SK-N-SH treated with all-trans-retinoic acid at 6 μM for 48 hours (cell line): ENCODE data around the gene FOXK1.
"Not testable (repeated sequence)": the region's sequence is repeated elsewhere in the genome, so short reads cannot be mapped to it uniquely, and the experiment has no call there.

Experiments used
- ATAC-seq: fragments of 200-7000 bp; cut with Tn5 transposase; 3 replicates; pipeline ENCODE4 v1.9.1; 2020; ENCODE audit warnings: mild to moderate bottlenecking, moderate library complexity
- ARNTL ChIP-seq: fragments of 450-650 bp; formaldehyde crosslinking; IDR thresholded peaks from 2 replicates; pipeline ENCODE4 v1.5.0; 2020; ENCODE audit warnings: low read depth, mild to moderate bottlenecking, moderate library complexity, borderline replicate concordance
- CSDC2 ChIP-seq: fragments of 250-450 bp; sonication (Bioruptor Pico); IDR thresholded peaks from 2 replicates; pipeline ENCODE4 v1.5.0; 2020; ENCODE audit warnings: mild to moderate bottlenecking, moderate library complexity
- GLIS3 ChIP-seq: fragments of 250-450 bp; sonication (Bioruptor Pico); IDR thresholded peaks from 2 replicates; pipeline ENCODE4 v1.5.0; 2020; ENCODE audit warnings: mild to moderate bottlenecking, moderate library complexity
- OSR1 ChIP-seq: fragments of 250-450 bp; sonication (Bioruptor Pico); IDR thresholded peaks from 2 replicates; pipeline ENCODE4 v1.8.0; 2022; ENCODE audit warnings: moderate library complexity, mild to moderate bottlenecking, inconsistent platforms
- PPARA ChIP-seq: fragments of 250-450 bp; sonication (Bioruptor Pico); IDR thresholded peaks from 2 replicates; pipeline ENCODE4 v1.5.0; 2020; ENCODE audit warnings: mild to moderate bottlenecking, borderline replicate concordance
- RARB ChIP-seq: fragments of 250-450 bp; sonication (Bioruptor Pico); IDR thresholded peaks from 2 replicates; pipeline ENCODE4 v1.8.0; 2021; ENCODE audit warnings: mild to moderate bottlenecking, moderate library complexity
- TCF4 ChIP-seq: fragments of 250-450 bp; sonication (Bioruptor Pico); IDR thresholded peaks from 2 replicates; pipeline ENCODE4 v1.8.0; 2021; ENCODE audit warnings: mild to moderate bottlenecking, moderate library complexity, borderline replicate concordance
- TOX ChIP-seq: fragments of 250-450 bp; sonication (Bioruptor Pico); IDR thresholded peaks from 2 replicates; pipeline ENCODE4 v1.8.0; 2021; ENCODE audit warnings: mild to moderate bottlenecking, moderate library complexity, borderline replicate concordance
- ZFP3 ChIP-seq: fragments of 250-450 bp; sonication (Bioruptor Pico); IDR thresholded peaks from 2 replicates; pipeline ENCODE4 v1.5.0; 2020; ENCODE audit warnings: mild to moderate bottlenecking, moderate library complexity
- ZFP30 ChIP-seq: fragments of 450-650 bp; formaldehyde crosslinking; IDR thresholded peaks from 2 replicates; pipeline ENCODE4 v1.5.0; 2022; ENCODE audit warnings: mild to moderate bottlenecking, moderate library complexity
- ZNF565 ChIP-seq: fragments of 450-650 bp; formaldehyde crosslinking; conservative IDR thresholded peaks from 2 replicates; pipeline ENCODE4 v1.5.0; 2020; ENCODE audit warnings: low read depth, mild to moderate bottlenecking, moderate library complexity
- ZNF70 ChIP-seq: fragments of 450-650 bp; formaldehyde crosslinking; IDR thresholded peaks from 2 replicates; pipeline ENCODE4 v1.5.0; 2020; ENCODE audit warnings: mild to moderate bottlenecking, moderate library complexity
- ZNF8 ChIP-seq: fragments of 450-650 bp; formaldehyde crosslinking; IDR thresholded peaks from 2 replicates; pipeline ENCODE4 v1.5.0; 2020; ENCODE audit warnings: mild to moderate bottlenecking, moderate library complexity
- TF ChIP-seq, protein P1 (sequence below): fragments of 250-450 bp; sonication (Bioruptor Pico); IDR thresholded peaks from 2 replicates; pipeline ENCODE4 v1.8.0; 2021; ENCODE audit warnings: low read depth, mild to moderate bottlenecking, moderate library complexity, borderline replicate concordance
- TF ChIP-seq, protein P2 (sequence below): fragments of 250-450 bp; sonication (Bioruptor Pico); IDR thresholded peaks from 2 replicates; pipeline ENCODE4 v1.8.0; 2020; ENCODE audit warnings: mild to moderate bottlenecking, moderate library complexity, borderline replicate concordance
- TF ChIP-seq, protein P3 (sequence below): fragments of 250-450 bp; sonication (Bioruptor Pico); IDR thresholded peaks from 2 replicates; pipeline ENCODE4 v1.5.1; 2020; ENCODE audit warnings: low read depth, mild to moderate bottlenecking, moderate library complexity
- TF ChIP-seq, protein P4 (sequence below): fragments of 250-450 bp; sonication (Bioruptor Pico); IDR thresholded peaks from 2 replicates; pipeline ENCODE4 v1.5.1; 2021; ENCODE audit warnings: mild to moderate bottlenecking, moderate library complexity
- TF ChIP-seq, protein P5 (sequence below): fragments of 250-450 bp; sonication (Bioruptor Pico); IDR thresholded peaks from 2 replicates; pipeline ENCODE4 v1.5.0; 2020; ENCODE audit warnings: mild to moderate bottlenecking, moderate library complexity

Gene FOXK1

DNA sequence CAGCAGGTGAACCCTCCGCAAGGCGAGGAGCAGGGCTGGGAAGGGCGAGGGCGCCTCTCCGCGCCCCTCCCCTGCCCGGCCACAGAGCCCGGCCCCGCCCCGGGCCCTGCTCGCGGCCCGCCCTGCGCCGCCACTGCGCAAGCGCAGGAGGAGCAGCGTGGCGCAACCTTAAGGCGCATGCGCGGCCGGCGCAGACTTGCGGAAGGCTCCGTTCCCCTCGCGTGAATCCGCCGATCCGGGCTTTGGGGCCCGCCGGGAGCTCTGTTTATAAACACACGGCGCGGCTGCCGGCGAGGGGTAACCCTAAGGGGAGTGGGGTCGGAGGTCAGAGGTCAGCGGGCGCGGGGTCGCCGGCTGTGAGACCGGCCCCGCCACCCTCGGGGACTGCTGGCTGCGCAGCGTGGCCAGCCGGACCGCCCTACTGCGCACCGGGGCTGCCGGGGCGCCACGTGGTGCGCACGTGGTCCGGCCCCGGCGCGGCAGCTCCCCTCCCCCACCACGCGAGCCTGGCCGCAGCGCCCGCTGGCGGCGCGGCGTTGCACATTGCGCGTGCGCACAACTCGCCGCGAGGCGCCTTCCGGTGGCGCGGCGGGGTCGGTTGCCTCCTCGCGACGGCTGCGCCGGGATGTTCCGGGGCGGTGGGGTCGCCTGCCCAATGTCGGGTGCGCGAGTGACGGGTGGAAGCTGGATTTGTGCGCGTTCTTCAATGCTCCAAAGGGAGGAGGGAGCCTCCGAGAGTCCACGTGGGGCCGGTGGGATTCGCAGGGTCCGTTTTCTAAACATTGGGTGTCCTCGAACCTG is 40.2 kb upstream of the FOXK1 start (continued):
- TF ChIP-seq TCF4 (CRISPR knock-in tag): no peak
- TF ChIP-seq, all 23 proteins: peak for 8

DNA sequence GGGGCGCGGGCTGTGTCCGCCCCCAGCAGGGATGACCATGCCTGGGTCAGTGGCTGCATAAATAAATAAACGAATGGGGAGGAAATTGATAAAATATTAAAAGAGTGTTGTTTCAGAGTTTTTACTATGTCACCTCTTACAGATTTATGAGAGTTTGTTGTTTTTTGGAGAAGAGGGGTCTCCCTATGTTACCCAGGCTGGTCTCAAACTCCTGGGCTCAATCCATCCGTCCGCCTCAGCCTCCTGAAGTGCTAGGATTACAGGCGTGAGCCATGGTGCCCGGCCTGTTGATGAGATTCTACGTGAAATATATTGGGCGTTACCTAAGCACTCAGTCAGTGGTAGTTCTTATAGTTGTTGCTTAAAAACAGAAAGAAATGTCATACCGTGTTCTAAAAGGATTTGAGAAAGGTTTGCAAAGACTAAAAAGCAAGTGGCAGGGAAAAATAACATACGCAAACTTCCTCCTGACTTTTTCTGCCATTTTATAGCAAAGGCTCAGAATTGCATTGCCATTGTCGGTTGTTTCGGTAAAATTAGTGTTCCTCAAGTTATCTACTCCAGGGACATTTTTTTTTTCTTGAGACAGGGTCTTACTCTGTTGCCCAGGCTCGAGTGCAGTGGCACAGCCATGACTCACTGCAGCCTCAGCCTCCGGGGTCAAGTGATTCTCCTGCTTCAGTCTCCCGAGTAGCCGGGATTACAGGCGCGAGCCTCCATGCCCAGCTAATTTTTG is 39.5 kb upstream of the FOXK1 start:
- TF ChIP-seq, protein P1, sequence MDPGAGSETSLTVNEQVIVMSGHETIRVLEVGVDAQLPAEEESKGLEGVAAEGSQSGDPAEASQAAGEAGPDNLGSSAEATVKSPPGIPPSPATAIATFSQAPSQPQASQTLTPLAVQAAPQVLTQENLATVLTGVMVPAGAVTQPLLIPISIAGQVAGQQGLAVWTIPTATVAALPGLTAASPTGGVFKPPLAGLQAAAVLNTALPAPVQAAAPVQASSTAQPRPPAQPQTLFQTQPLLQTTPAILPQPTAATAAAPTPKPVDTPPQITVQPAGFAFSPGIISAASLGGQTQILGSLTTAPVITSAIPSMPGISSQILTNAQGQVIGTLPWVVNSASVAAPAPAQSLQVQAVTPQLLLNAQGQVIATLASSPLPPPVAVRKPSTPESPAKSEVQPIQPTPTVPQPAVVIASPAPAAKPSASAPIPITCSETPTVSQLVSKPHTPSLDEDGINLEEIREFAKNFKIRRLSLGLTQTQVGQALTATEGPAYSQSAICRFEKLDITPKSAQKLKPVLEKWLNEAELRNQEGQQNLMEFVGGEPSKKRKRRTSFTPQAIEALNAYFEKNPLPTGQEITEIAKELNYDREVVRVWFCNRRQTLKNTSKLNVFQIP (CRISPR knock-in tag): no peak
- TF ChIP-seq, protein P2, sequence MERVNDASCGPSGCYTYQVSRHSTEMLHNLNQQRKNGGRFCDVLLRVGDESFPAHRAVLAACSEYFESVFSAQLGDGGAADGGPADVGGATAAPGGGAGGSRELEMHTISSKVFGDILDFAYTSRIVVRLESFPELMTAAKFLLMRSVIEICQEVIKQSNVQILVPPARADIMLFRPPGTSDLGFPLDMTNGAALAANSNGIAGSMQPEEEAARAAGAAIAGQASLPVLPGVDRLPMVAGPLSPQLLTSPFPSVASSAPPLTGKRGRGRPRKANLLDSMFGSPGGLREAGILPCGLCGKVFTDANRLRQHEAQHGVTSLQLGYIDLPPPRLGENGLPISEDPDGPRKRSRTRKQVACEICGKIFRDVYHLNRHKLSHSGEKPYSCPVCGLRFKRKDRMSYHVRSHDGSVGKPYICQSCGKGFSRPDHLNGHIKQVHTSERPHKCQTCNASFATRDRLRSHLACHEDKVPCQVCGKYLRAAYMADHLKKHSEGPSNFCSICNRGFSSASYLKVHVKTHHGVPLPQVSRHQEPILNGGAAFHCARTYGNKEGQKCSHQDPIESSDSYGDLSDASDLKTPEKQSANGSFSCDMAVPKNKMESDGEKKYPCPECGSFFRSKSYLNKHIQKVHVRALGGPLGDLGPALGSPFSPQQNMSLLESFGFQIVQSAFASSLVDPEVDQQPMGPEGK (CRISPR knock-in tag): peak; percentile 37; the same call in 1 of the 2 replicates
- TF ChIP-seq ZNF565 (CRISPR knock-in tag): no peak
- no peak for TF ChIP-seq GLIS3 (CRISPR knock-in tag)
- TF ChIP-seq ZFP30 (CRISPR knock-in tag): no peak
- no peak for ATAC-seq

DNA sequence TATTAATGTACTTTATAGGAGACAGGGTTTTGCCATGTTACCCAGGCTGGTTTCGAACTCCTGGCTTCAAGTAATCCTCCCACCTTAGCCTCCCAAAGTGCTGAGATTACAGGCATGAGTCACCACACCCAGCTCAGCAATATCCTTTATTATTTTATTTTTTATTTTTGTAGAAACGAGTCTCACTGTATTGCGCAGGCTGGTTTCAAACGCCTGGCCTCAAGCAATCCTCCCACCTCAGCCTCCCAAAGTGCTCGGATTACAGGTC is 39.0 kb upstream of the FOXK1 start:
- not testable (repeated sequence) for ATAC-seq

DNA sequence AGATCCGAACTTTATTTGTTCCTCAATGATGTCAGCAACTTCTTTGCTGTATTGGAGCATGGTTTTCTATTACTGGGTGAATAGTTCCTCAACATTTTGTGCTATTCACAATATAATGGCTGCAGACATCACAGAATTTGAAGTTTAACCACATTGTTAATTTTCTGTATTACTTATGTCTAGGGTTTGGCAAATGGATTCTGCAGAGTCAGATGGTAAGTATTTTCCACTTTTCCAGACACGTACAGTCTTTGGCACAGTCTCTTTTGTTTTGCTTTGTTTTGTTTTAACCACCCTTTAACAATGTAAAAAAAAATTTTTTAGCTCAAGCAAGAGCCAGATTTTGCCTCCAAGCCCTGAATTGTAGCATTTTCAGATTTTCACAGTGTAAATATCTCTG is 36.8 kb upstream of the FOXK1 start:
- ATAC-seq: no peak
- TF ChIP-seq TOX (CRISPR knock-in tag) (no peak), OSR1 (CRISPR knock-in tag) (no peak), CSDC2 (CRISPR knock-in tag) (no peak), ZFP3 (CRISPR knock-in tag) (no peak), PPARA (CRISPR knock-in tag) (no peak), ZFP30 (CRISPR knock-in tag) (no peak)
- TF ChIP-seq, protein P3, sequence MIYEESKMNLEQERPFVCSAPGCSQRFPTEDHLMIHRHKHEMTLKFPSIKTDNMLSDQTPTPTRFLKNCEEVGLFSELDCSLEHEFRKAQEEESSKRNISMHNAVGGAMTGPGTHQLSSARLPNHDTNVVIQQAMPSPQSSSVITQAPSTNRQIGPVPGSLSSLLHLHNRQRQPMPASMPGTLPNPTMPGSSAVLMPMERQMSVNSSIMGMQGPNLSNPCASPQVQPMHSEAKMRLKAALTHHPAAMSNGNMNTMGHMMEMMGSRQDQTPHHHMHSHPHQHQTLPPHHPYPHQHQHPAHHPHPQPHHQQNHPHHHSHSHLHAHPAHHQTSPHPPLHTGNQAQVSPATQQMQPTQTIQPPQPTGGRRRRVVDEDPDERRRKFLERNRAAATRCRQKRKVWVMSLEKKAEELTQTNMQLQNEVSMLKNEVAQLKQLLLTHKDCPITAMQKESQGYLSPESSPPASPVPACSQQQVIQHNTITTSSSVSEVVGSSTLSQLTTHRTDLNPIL (CRISPR knock-in tag): no peak

DNA sequence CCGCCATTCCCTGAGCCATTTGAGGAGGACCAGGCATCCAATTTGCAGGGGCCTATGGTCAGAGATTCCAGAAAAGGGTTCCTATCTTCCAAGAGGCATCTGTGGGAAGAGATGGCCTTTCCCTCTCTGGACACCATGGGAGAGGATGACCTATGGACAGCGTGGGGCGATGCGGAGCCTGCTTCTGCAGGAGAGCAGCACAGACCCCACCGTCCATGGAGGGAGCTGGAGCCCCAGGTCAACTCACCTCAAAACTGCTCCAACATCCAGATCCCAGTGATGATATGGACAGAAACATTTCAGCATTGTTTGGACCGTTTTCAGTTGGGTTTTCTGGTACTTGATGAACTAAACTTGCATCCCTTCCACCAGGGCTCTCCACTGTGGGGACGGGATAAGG is 34.0 kb upstream of the FOXK1 start:
- ATAC-seq: no peak
- TF ChIP-seq, protein P1 (CRISPR knock-in tag): no peak
- TF ChIP-seq OSR1 (CRISPR knock-in tag): no peak
- no peak for TF ChIP-seq TOX (CRISPR knock-in tag)
- no peak for TF ChIP-seq ZFP30 (CRISPR knock-in tag)
- no peak for TF ChIP-seq ZNF8 (CRISPR knock-in tag)
- no peak for TF ChIP-seq TCF4 (CRISPR knock-in tag)
- TF ChIP-seq, protein P3 (CRISPR knock-in tag): no peak
- TF ChIP-seq CSDC2 (CRISPR knock-in tag): no peak
- TF ChIP-seq ARNTL: no peak
- TF ChIP-seq ZNF565 (CRISPR knock-in tag): no peak
- no peak for TF ChIP-seq PPARA (CRISPR knock-in tag)
- no peak for TF ChIP-seq ZNF70 (CRISPR knock-in tag)
- TF ChIP-seq ZFP3 (CRISPR knock-in tag): no peak
- TF ChIP-seq, protein P4, sequence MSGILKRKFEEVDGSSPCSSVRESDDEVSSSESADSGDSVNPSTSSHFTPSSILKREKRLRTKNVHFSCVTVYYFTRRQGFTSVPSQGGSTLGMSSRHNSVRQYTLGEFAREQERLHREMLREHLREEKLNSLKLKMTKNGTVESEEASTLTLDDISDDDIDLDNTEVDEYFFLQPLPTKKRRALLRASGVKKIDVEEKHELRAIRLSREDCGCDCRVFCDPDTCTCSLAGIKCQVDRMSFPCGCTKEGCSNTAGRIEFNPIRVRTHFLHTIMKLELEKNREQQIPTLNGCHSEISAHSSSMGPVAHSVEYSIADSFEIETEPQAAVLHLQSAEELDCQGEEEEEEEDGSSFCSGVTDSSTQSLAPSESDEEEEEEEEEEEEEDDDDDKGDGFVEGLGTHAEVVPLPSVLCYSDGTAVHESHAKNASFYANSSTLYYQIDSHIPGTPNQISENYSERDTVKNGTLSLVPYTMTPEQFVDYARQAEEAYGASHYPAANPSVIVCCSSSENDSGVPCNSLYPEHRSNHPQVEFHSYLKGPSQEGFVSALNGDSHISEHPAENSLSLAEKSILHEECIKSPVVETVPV: no peak
- no peak for TF ChIP-seq RARB
- TF ChIP-seq, protein P5, sequence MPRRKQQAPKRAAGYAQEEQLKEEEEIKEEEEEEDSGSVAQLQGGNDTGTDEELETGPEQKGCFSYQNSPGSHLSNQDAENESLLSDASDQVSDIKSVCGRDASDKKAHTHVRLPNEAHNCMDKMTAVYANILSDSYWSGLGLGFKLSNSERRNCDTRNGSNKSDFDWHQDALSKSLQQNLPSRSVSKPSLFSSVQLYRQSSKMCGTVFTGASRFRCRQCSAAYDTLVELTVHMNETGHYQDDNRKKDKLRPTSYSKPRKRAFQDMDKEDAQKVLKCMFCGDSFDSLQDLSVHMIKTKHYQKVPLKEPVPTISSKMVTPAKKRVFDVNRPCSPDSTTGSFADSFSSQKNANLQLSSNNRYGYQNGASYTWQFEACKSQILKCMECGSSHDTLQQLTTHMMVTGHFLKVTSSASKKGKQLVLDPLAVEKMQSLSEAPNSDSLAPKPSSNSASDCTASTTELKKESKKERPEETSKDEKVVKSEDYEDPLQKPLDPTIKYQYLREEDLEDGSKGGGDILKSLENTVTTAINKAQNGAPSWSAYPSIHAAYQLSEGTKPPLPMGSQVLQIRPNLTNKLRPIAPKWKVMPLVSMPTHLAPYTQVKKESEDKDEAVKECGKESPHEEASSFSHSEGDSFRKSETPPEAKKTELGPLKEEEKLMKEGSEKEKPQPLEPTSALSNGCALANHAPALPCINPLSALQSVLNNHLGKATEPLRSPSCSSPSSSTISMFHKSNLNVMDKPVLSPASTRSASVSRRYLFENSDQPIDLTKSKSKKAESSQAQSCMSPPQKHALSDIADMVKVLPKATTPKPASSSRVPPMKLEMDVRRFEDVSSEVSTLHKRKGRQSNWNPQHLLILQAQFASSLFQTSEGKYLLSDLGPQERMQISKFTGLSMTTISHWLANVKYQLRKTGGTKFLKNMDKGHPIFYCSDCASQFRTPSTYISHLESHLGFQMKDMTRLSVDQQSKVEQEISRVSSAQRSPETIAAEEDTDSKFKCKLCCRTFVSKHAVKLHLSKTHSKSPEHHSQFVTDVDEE (CRISPR knock-in tag): no peak
